NCI-H1105 treated with DMSO at 0.1 percent for 48 hours (cell line): ENCODE data around the gene ARHGEF2.

ENCODE experiments used
- DNase-seq: peaks from one replicate; lab custom pipeline; 2025; lab: John Stamatoyannopoulos, UW

ARHGEF2 gene

DNA sequence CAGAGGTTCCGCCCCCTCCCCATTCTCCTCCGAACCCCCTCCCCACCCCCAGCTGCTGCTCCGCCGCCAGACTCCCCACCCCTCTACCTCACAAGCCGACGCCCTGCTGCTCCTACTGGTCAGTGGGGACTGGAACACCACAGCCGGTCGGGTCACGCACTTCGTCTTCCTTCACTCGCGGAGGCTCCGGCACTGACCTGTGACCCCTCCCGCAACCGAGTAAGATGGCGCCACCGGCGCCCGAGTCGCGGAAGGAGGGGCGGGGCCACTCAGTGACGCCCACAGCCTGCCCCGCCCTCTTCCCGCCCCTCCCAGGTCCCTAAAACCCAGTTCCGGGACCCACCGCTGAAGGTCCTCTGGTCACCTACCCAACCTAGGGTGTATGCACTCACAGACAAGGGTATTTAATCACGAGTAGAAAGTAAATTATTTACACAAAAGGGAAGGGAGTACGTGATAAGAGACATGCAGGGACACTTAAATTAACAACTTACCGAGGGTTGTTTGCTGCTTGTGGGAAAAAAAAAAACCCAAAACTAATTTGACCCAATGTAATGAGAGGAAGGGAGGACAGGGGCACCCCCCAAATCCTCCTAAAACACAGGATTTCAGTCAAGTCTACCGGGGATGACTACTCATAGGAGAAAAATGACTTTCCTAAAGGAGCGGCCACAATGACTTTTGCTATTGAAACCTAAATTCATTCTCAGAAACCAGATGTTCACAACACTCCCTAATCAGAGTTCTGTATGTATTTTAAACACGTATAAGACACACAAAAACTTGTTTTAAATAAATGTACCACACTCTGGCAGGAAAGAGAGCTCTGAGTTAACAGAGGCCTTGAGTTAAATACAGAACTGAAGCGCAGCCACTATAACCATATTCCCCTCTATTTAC lies 66.9 kb downstream of the ARHGEF2 start, which contains the start of gene RIT1:
TSS of gene RIT1 (minus strand) at position 194 of the 900 bp plus-strand sequence. CDS start 588 bp downstream, outside the sequence.
- peak; percentile 73 for DNase-seq

DNA sequence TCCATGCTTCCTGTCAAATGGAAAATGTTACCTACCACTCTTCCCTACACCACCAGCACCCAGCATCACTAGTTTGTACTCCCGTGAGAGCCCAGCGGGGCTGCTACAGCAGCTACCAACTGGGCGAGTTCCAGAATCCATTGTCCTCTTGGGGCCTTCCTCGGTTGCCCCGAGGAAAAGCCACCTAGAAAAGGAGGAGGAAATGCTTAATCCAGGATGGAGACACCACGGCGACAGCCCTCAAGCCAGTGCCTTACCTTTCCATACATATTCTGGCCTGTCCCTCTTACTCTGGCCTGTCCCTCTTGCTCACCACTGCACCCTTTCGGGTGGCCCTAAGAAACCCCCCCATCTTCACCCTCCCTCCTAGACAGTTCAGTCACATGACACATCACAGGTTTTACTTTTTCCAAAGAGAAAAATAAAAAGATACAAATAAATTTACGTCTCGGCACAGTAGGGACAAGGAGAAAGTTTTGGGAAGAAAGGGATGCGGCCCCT lies 67.7 kb downstream of the ARHGEF2 start:
- peak; percentile 51 for DNase-seq

DNA sequence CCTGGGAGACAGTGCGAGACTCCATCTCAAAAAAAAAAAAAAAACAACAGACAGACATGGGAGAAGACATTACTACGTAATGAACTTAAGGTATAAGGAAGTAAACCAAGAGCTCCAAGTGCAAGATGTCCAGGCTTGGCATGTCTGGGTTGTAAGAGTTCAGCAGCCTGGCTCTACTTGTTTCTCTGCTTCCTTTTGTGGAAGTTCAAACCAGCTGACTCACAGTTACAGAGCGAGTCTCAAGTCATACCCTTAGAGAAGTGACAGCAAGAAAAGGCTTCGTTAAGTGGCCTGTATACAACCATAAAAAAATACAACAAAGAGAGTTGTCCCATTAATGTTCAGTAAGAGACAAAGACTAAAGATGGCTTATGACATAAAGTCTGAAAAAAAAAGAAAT lies 68.5 kb downstream of the ARHGEF2 start:
- DNase-seq = no peak

DNA sequence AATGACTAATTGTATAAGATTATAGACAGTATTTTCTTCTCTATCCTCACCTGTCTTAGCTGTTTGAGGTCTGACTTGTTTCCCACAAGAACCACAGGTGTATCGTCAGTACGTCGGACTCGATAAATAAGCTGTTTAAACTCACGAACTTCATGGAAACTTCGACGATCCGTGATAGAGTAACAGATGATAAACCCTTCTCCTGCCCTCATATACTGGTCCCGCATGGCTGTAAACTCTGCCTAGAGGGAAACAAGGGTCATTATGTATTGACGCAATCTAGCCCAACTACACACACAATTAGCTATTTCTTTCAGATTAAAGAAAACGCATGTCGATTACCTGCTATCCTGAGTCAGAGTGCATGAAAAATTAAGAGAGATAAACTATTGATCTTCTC lies 74.1 kb downstream of the ARHGEF2 start:
- no peak for DNase-seq

DNA sequence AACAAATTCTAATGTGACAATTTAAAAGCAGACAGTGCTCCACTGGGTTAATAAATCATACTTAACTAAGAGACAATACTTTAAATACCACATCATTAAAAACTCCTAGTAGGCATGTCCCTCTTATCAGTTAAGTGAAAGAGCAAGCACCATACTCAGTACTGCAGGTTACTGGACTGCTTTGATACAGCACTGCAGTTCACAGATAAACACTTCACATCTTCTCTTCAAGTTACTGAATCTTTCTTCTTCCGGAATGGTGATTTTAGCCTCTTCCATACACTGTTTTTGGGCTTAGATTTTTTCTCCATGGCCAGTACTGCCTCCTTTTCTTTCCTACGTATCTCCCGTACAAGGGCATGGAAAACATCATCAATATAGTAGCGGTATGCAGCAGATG lies 78.2 kb downstream of the ARHGEF2 start:
- no peak for DNase-seq

DNA sequence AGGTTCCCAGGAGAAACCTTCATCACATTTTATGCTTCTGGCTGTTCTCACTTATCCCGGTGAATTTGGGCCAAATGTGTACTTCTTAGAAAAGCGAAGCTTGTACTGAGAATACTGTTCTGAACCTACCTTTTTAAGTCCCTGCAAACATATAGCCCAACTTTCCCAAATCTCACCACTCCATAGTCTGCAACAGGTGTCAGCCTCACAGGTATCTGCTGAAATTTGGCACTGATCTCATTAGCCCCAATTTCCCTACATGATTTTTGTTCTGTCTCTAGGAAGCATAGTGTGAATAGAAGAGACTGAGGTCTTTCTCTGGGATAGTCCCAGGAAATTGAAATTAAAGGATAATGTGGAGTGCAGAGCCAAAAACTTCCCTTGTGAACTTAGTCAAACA lies 78.7 kb downstream of the ARHGEF2 start:
- no peak for DNase-seq

DNA sequence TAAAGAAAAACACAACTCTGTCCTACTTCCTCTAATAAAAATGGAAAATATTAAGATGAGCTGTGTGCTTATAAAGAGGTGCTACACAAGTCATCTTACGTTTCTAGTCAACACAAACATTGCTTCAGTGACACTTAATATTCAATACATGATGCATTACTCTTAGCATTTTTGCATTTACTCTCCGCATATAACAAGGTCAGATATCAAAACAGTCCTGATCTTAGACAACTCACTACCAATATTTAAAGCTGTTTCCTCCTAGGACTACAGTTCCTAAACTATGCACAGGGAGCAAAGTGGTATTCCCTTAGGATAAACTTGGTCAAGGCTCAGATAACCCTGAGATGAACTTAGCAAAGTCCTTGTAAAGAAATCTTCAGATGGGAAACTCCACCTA lies 79.5 kb downstream of the ARHGEF2 start:
- no peak for DNase-seq

DNA sequence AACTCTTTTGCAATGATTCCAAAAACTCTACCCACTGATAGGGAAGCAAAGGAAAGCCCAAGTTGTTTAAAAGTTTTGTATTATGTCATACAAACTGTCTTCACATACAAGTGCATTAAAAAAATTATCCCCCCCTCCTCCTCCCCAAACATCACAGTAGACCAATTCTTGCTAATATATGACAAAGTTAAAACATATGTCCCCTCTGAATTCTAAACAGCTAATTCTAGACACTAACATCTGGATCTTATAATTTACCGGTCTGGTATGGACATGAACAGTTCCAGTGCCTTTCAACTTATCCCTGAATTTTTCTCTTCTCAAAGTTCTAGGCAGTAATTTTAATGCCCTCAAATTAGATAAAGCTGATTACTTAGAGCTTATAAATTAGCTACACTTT lies 80.6 kb downstream of the ARHGEF2 start:
- DNase-seq = no peak
